WERI-Rb-1 (cell line): ENCODE results near the gene M1AP.

Source experiments
- DNase-seq: peaks from one replicate; pipeline ENCODE4 v3.0.0-alpha.2; 2020
- H3K27ac ChIP-seq: fragments of 250-450 bp; sonication (Bioruptor Pico); 2 replicates; pipeline ENCODE4 v1.5.1; 2020; ENCODE audit warnings: mild to moderate bottlenecking, moderate library complexity
- H3K27me3 ChIP-seq: fragments of 250-450 bp; sonication (Bioruptor Pico); 2 replicates; pipeline ENCODE4 v1.5.1; 2021; ENCODE audit warnings: mild to moderate bottlenecking, low read depth, moderate library complexity; ENCODE audit not compliant: insufficient read depth, severe bottlenecking
- H3K36me3 ChIP-seq: fragments of 250-450 bp; sonication (Bioruptor Pico); 2 replicates; pipeline ENCODE4 v1.5.1; 2020; ENCODE audit warnings: mild to moderate bottlenecking, moderate library complexity
- H3K4me3 ChIP-seq: 2 replicates; pipeline ENCODE4 v1.5.1; 2011; ENCODE audit warnings: low read depth, mild to moderate bottlenecking, control low read depth, low read length
- H3K9me3 ChIP-seq: fragments of 250-450 bp; sonication (Bioruptor Pico); 2 replicates; pipeline ENCODE4 v1.5.1; 2021; ENCODE audit warnings: mild to moderate bottlenecking, moderate library complexity; ENCODE audit not compliant: severe bottlenecking
- CTCF ChIP-seq: IDR thresholded peaks from 2 replicates; pipeline ENCODE4 v1.5.1; 2011; ENCODE audit warnings: low read depth, mild to moderate bottlenecking, control low read depth, inconsistent platforms, low read length

The M1AP gene

GRCh38 chr2:74670263-74670662, 22.1 kb upstream of the M1AP start:
- no peak overlapping the region for H3K27ac ChIP-seq
- H3K27me3 ChIP-seq: no peaks in the 10 kb centered on the region
- DNase-seq: no peak
- no peaks in the 10 kb centered on the region for H3K9me3 ChIP-seq
- TF ChIP-seq CTCF: no peak
- H3K4me3 ChIP-seq: no peak overlapping the region
- H3K36me3 ChIP-seq: peaks cover 6% of the 10 kb centered on the region

- Histone ChIP-seq H3K4me3 (no peak overlapping the region), H3K27ac (no peak overlapping the region), H3K36me3 (peaks cover 3% of the 10 kb centered on the region), H3K27me3 (no peaks in the 10 kb centered on the region), H3K9me3 (no peaks in the 10 kb centered on the region)
- no peak for DNase-seq
- no peak for TF ChIP-seq CTCF
Measured at GRCh38 chr2:74668087-74668486, 20.0 kb upstream of the M1AP start.

- no peak overlapping the region for H3K27ac ChIP-seq
- H3K36me3 ChIP-seq: peaks cover 17% of the 10 kb centered on the region
- no peak overlapping the region for H3K4me3 ChIP-seq
- TF ChIP-seq CTCF: no peak
- no peaks in the 10 kb centered on the region for H3K9me3 ChIP-seq
- no peaks in the 10 kb centered on the region for H3K27me3 ChIP-seq
- DNase-seq: no peak
Measured at GRCh38 chr2:74659462-74659861, 11.3 kb upstream of the M1AP start.

DNA sequence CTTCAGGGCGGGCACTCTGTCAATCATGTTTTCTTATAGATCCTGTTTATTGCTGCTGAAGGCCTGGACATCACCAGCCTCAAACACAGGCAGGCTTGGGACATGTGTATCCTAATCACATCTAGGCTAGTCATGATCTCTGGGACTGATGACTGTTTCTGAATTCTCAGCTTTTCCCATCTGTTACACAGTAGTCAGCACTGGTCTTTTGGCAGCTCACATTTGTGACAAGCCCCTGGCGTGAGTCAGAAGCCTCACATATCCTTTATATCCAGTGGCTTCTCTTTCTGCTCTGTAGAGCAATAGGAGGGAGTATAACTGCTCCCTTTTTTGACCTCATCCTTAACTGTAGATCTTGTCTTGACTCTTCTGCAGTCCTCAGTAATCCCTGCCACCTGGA, 10.4 kb upstream of the M1AP start:
- no peaks in the 10 kb centered on the region for H3K9me3 ChIP-seq
- DNase-seq: no peak
- H3K27ac ChIP-seq: no peak overlapping the region
- no peak for TF ChIP-seq CTCF
- H3K4me3 ChIP-seq: no peak overlapping the region
- H3K27me3 ChIP-seq: no peaks in the 10 kb centered on the region
- peaks cover 15% of the 10 kb centered on the region for H3K36me3 ChIP-seq

DNA sequence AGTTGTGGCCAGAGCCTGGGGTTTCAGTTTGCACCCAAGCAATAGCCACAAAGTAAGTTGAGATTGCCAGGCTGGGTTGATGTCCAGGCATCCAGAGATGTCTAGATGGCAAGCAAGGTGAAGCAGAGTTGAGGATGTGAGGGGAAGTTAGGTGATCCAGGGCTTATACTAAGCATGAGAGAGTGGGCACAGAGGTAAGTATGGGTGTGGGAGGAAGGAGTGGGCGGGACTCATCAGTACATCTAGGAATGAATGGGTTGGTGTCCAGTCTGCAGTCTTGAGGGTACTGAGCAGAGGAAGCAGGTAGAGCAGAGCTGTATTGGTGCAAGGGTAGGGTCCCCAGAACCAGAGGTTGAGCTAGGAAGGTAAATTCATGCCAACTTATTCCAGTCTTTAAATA, 7.4 kb upstream of the M1AP start:
- Histone ChIP-seq H3K27me3 (no peaks in the 10 kb centered on the region), H3K27ac (no peak overlapping the region), H3K36me3 (peaks cover 12% of the 10 kb centered on the region), H3K4me3 (no peak overlapping the region), H3K9me3 (no peaks in the 10 kb centered on the region)
- no peak for TF ChIP-seq CTCF
- no peak for DNase-seq
